GM21619 (cell line): Measurements from ENCODE around the gene NFIA.

ENCODE experiments used
- ATAC-seq: cut with Tn5 transposase; IDR thresholded peaks from one replicate; pipeline ENCODE4 v1.9.1; 2021; ENCODE audit not compliant: unreplicated experiment

The NFIA gene

DNA sequence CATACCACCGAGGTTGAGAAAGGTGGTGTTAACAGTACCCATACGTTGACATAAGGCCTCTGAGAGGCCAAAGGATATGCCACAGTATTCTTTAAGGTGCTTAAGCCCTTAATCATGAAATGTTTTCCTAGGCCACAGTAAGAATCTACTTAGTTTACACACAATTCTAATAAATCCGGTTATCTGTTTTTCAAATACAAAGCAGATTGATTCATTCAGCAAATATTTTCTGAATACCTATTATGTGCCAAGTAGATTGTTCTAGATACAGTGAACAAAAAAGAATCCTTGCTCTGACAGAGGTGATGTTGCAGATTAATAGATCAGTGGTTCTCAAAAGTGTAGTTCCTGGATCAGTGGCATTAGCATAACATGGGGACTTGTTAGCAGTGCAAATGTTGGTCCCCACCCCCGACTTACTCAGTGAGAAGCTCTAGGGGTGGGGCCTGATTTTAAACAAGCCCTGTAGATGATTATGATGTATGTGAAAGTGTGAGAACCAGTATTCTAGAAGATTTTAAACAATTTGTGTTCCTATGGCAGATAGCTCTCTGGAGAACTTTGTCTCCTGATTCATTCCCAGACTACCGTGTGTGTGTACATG lies 61.6 kb downstream of the NFIA start:
- ATAC-seq: no peak

DNA sequence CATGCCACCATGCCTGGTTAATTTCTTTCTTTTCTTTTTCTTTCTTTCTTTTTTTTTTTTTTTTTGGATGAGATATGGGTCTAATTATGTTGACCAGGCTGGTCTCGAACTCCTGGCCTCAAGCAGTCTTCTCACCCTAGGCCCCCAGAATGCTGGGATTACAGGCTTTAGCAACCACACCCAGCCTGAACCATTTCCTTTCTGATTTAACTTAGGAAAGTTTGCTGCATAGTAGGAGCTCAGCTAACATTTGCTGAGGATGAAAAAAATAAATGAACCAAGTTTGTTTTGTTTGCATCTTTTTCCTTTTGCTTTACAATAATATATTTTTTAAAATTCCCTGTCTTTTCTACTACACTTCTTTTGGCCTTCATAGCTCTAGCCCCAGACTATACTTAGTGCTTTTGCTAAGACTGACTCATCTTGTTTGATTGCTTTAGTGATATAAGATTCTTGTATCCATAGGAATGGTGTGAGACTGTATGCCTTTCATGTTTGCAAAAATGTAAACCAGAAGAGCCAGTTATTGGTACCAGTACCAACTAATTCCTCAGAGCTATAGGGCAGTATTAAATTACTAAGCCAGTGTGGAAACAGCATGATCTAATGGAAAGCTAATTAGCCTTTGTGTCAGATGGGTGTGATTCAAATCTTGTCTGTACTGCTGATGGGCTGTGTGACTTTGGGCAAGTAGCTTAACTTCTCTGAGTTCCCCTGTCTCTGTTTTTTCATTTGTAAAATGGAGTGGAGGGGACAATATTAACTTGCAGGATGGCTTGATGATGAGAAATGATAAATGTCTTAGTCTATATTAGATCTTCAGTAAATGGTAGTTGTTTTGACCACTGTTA lies 66.9 kb downstream of the NFIA start:
- ATAC-seq: no peak

DNA sequence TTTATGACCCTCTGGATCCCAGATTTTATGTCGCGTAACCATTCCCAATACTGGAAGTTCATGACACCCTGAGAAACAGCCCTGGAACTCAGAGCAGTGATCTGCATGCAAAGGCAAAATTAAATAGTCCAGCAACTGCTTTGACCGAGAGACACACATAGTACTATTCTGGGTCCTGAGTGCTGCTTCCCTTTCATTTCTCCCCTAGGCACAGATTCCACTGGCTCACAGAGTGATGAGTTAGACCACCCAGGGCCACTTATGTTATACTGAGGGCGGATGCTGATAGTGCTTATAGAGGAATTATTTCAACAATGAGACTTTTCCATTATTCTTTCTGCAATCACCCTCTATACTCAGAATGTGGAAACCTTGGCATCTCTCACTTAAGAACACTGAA lies 69.2 kb downstream of the NFIA start:
- ATAC-seq: no peak

DNA sequence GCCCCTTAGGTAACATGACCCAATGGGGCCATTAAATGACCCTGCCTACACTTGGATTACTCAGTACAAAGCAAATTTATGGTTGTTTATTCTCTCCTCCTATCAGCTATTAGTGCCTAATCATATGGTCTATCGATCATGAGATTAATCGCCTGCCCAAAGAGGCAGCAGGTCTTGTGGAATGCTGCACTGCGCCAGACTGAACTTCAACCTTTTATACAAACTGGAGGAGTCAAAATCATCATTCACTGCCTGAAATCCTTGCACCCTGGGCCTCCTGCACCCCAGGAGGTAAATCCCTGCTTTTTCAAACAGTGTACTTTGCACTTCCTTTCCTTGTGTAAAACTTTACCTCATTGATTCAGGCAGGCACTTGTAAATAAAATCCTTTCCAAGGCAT lies 69.7 kb downstream of the NFIA start:
- ATAC-seq: no peak

DNA sequence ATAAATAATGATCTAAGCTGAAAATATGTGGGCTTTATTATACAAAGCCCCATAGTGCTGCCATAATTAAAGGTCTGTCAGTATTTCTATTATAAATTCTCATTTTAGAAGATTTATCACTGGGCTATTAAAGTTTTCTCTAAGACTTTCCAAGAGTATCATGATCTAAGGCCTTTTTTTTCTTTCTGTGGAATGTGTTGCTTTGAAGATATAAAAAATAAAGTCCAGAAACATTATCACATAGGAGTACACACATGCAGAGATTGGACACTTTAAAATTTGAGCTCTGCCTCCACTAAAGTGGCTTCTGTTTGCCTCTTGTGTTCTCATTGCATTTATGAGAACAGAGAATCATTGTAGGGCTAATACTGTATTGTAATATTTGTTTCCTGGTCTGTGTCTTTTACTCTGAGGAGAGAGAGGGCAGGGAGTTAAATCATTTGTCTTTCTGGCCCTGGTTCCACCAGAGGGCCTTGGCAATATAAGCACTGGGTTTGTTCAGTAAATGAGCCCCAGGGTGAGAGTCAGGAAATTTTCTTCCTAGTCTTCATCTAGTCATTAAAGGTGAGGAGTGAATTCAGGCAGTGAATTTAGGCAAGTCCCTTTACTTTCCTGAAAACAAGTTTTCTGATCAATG lies 70.2 kb downstream of the NFIA start:
- ATAC-seq: no peak

DNA sequence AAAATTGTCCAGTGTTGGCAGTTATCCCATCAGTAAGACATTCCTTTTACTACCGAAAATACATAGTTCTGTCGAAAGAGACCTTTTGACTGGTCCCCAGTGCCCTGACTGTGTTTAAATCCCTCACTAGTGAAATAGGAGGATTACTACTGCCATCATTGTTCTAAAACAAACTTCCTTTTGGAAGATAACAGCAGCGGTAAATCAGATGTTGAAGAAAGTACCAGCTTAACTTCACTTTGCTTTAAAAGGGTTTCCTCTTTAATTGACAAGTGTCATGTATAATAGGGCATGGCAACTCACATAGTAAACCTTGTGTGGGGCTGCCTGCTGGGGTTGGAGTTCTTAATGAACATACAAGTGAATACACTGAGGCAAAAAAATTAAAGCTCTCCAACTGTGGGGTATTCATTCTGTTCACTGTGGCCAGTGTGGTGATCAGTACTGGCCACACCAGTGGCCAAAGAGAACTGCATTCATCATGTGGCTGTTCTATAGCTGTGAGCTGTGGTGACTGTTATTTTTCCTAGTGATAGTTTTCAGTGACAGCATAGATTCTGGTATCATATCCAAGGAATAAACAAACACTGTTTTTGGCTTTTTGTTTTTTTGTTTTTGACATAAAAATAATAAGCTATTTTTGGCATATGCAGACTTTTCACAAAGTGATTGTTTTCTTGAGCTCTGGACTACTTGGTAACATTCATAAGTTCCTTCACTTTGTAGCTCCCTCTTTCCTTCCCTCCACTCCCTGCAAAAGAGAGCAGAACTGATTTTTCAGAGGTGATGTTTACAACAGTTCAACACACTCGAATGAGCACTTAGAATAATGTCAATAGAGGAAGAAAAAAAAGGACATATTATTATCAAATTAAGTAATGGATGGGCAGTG lies 74.5 kb downstream of the NFIA start:
- ATAC-seq: no peak

DNA sequence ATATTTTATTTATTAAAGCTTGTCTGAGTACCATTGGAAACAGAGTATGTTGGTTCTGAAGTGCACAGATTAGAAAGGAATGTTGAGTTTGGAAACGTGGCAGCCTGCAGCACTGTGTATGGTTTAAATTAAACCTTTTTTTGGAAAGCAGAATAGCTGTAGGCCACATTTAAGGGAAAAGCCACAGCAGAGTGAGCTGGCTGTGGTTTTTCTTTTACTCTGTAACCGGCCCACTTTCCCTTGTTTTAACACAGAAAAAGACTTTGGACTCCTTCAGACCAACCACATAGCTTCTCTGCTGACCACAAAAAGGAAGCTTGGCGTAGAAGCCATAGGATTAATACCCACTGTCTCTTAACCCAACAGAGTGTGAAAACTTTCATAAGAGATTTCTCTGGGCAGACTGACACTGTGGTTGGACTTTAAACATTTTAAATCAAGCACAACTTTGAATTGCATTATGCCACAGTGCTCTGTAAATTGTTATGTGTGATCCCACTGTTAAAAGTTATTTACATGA lies 75.2 kb downstream of the NFIA start:
- no peak for ATAC-seq

DNA sequence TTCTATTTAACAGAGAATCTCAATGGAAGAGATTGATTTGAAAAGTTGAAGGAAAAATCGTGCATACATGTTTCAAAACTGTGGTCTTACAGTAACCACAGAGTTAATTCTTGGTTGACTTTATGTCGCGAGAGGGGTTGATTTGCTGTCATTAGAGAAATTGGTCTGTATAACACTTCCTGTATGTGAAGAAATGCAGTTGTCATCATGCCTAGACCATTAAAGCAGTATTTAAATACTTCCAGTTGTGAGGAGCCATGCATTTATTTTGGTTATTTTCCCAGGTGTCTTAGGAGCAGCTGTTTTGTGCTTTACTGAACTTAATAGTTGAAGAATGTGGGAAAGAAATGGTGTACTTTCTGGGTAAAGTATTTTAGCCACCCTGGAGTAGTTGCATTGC lies 76.2 kb downstream of the NFIA start:
- no peak for ATAC-seq

DNA sequence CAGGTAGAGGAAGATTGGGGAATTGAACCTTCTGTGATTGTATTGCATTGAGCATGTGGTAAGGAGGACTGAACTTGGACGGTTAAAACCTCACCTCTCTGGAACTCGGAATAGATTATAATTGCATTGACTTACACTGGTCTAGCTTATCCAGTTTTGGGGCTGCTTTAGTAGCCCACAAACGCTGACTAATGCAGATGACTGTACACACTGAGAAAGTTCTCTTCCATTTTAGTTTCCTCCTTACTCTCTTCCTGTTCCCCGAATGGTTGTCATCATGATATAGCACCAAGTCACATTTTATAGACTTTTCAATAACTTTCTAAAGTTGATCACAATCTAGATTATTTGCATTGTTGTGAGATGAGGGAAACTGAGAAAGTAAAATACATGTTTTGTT lies 78.2 kb downstream of the NFIA start:
- ATAC-seq: no peak

DNA sequence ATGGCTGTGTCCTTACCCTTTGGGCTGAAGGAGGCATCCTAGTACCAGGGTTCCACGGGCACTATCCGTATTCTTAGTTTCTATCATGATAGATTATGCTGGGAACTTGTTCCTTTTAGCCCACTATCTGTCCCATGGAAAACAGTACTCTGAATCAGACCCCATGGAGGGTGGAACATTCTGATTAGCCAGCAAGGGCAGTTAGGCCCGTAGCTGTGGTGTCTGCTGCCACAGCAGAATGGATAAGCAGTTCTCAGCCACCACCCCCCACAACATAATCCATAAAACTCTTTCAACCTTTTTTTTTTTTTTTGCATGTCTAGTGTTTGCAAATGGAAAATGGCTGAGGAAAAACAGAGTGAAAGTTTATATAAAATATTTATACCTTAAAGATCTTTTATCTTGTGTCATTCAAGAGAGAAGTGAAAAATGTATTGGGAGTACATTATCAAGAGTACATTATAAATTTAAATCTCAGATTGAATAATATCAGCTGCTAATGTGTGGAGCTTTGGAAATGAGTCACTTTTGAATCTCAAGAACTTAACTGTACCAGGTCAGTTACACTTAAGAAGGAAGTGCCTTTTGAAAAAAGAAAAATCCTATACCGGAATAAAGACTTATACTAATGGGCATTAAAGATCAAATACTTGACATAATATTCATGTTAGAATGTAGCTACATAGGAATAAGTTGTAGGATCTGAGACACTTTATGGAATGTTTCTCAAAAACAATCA lies 80.3 kb downstream of the NFIA start:
- no peak for ATAC-seq

DNA sequence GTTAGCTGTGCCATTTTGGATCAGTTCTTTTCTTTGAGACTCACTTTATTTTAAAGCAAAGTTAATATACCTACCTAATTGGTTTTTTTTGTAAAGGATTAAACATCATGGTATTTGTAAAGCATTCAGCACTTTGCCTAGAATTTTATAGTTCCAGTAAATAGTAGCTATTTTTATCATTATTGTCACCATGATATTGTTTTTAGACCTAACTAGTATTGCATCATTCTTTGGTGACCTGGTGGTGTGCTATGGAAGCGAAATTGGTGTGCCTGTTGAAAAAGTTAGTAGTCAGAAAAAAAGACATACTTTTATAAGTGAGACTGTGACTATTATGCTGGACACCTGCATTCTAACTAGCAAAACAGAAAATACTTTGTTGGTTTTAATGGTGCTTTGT lies 81.0 kb downstream of the NFIA start:
- no peak for ATAC-seq

DNA sequence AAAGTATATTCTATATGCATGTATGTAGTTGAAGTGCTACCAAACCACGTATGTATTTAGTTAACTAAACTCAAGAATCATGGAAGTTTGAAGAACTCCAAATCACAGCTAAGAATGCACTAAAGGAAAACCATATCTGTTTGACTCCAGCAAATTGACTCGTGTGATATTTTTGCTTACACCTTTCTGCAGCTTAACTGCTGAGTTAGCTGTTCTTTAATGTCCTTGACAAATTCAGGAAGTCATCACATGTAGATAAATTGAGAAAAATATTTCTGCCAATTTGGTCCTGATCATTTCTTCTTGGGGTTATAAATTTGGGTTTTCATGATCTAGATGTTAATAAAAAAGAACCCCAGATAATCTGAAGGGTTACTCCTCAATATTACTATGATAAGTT lies 83.0 kb downstream of the NFIA start:
- no peak for ATAC-seq

DNA sequence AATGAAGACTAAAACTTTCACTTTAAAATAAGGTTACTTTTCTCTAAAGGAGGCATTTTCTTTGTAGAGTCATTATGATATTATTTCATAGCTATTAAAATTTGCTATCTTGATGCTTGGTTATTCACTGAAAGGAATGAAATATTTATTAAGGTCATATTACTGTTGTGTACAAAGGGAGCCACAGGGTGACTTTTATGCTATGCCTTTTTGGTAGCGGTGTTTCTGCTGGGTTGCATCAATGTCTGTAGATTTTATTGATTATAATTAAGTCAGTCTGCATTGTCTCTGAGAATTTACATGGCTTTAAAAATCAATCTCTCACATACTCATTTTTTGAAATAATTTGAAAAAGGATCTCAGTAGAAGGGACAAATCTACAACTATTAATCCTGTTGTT lies 84.9 kb downstream of the NFIA start:
- ATAC-seq: no peak

DNA sequence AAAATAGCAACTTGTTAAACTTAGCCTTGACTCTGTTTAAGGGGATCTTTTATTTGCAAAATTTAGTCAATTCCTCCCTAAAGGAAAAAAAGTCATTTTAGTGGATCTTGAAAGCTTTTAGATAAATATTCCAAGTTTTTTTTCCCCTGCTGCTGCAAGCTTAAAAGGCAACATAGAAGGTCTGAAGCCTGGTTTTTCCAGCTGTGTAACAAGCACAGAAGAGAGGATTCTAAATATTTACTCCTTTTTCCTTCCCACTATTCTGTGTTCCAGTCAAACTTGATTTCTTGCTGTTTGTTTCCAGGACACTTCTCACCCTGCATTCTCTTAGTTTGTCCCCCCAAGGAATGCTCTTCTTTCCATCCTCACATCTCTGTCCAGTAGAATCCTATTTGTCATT lies 86.7 kb downstream of the NFIA start:
- ATAC-seq: no peak

DNA sequence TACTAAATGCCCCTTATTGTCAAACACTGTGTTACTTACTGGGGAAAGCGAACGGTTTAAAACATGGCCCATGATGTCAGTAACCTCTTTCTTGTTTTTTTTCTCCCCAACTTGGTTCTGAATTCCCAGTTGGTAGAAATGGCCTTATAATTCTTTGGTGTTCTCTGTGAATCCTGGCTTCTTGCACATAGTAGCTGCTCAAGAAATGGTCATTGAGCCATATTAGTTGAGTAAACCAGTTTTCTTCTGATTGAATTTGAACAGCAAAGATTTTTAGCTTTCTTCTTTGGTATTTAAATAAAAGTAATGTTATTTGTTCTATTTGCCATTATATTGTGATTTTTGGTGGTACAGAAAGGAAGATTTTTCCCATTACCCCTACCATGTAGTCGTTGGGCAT lies 87.3 kb downstream of the NFIA start:
- ATAC-seq: no peak

DNA sequence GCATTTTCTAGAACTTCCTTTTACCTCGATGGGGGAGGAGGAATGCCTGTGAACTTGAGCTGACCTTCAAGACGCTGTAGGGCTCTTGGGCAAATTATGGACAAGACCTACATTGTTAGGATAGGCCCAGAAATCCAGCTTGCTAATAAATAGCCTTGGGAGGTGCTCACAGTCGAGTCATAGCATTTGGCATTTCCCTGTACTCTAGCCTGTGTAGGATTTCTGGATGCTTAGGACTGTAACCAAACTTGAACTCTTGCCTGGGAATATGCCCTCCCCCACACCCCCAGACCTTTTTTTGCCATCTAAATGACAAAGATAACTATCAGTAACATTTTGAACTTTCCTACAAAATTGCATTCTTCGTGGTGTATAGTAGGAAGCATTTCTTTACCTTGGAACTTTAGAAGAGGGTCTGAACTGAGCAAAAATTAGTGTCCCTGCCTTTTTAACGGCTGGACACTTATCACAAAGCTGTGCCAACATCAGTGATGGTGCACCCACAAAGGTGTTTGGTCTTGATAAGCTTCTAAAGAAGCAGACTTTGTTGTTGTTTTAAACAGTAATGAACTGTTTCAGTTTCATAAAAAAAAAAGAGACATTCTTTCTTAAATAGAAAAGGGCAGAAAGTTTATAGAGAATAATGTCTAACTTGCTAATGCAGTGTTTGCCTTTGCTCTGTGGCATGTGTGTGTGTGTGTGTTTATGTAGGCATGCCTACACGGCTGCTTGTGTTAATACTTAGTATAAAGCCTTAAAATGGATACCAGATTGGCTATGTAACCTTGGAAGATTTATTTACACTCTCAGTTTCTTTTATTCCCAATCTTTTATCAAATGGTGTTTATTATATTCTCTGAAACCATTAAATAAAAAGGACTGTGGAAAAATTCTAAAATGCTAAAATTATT lies 88.2 kb downstream of the NFIA start:
- ATAC-seq: no peak

DNA sequence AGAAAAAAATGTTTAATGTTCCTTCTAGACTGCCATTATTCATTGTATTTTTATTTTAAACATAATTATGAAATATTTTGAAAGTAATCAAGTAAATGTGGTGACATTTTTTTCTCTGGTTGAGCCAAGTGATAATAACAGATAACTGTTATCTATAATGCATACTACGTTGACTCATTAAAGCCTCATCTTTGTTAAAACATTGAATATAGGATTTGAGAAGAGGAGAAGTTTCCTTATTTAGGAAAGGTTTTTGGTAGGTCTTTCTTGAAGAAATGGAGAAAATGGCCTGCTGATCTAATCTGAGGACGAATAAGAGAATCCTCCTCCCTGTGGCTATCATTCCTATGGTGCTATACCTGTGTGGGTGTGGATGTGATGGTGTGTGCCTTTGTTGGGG lies 89.0 kb downstream of the NFIA start:
- ATAC-seq: no peak

DNA sequence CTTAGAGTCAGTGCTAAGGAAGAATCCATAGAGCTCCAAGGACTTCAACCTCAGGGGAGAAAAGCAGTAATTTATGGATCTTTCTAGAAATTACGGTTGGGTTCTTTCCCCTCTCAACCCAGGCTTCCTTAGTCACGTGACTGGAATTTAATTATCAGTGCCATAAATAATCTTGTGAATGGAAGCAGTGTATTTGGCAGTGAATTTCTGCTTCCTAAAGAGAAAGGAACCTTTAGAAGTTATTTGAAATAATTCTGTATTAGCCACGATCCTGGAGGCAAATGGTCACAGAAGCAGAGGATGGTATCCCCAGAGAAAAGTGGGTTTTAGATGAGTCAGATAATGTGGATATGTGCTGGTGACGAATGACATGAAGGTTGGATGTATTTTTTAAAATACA lies 89.6 kb downstream of the NFIA start:
- no peak for ATAC-seq

DNA sequence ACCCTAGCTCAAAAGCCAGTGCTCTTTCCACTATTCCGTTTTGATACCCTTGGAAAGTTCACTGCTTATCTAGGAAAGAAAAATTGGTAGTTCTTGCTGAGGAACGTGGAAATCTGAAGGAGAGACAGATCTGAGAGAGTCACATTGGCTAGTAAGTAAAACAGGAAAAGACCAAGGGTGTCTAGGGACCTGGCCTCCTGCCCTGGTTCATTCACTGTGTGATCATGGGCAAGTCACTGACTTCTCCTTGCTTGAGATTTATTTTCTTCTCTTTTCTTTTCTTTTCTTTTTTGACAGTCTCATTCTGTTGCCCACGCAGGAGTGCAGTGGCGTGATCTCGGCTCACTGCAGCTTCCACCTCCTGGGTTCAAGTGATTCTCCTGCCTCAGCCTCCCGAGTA lies 90.8 kb downstream of the NFIA start:
- no peak for ATAC-seq
